ENCODE measurements around the gene ADGRV1. TPM values are rescaled to one million over a fixed set of nuclear protein-coding genes. Genes with fewer than 3 reads are reported as not detected.
"Not testable (repeated sequence)": the region's sequence is repeated elsewhere in the genome, so short reads cannot be mapped to it uniquely, and the experiment has no call there.

ADGRV1 gene
- total RNA-seq, 2 donors from 2014 or later: 0.45 to 0.74 TPM

- H3K9me3 Mint-ChIP-seq: no peaks in the 10 kb centered on the region
- no peak overlapping the region for H3K27ac Mint-ChIP-seq
- no peak for ATAC-seq (replicated peaks)
- no peaks in the 10 kb centered on the region for H3K36me3 Mint-ChIP-seq (ENCODE audit: low read depth)
- H3K27me3 Mint-ChIP-seq: peaks cover 5% of the 10 kb centered on the region
- H3K4me1 Mint-ChIP-seq: no peaks in the 10 kb centered on the region
- no peak overlapping the region for H3K4me3 Mint-ChIP-seq
Measured at GRCh38 chr5:90636948-90637347, 78.4 kb downstream of the ADGRV1 start.

GRCh38 chr5:90637731-90638130, 79.1 kb downstream of the ADGRV1 start:
- Mint-ChIP-seq H3K27me3 (peaks cover 8% of the 10 kb centered on the region), H3K4me1 (no peaks in the 10 kb centered on the region), H3K9me3 (no peaks in the 10 kb centered on the region), H3K4me3 (no peak overlapping the region), H3K36me3 (ENCODE audit: low read depth) (no peaks in the 10 kb centered on the region), H3K27ac (no peak overlapping the region)
- ATAC-seq (replicated peaks): no peak

GRCh38 chr5:90638878-90639277, 80.3 kb downstream of the ADGRV1 start:
- H3K36me3 Mint-ChIP-seq (ENCODE audit: low read depth): no peaks in the 10 kb centered on the region
- H3K27me3 Mint-ChIP-seq: peaks cover 9% of the 10 kb centered on the region

GRCh38 chr5:90640484-90641059, 82.0 kb downstream of the ADGRV1 start:
- H3K9me3 Mint-ChIP-seq: no peaks in the 10 kb centered on the region
- no peak overlapping the region for H3K4me3 Mint-ChIP-seq
- H3K36me3 Mint-ChIP-seq (ENCODE audit: low read depth): no peaks in the 10 kb centered on the region
- H3K27me3 Mint-ChIP-seq: peaks cover 8% of the 10 kb centered on the region
- H3K4me1 Mint-ChIP-seq: no peaks in the 10 kb centered on the region
- no peak overlapping the region for H3K27ac Mint-ChIP-seq
- ATAC-seq (replicated peaks): no peak

More at GRCh38 chr5:90638878-90639277, 80.3 kb downstream of the ADGRV1 start:
- Mint-ChIP-seq H3K27ac (no peak overlapping the region), H3K9me3 (no peaks in the 10 kb centered on the region), H3K4me3 (no peak overlapping the region), H3K4me1 (no peaks in the 10 kb centered on the region)
- ATAC-seq (replicated peaks): no peak

GRCh38 chr5:90641528-90641927, 82.9 kb downstream of the ADGRV1 start:
- Mint-ChIP-seq H3K36me3 (ENCODE audit: low read depth) (no peaks in the 10 kb centered on the region), H3K4me1 (no peaks in the 10 kb centered on the region), H3K27ac (no peak overlapping the region), H3K9me3 (no peaks in the 10 kb centered on the region), H3K4me3 (no peak overlapping the region), H3K27me3 (peaks cover 8% of the 10 kb centered on the region)
- no peak for ATAC-seq (replicated peaks)

GRCh38 chr5:90642706-90643229, 84.2 kb downstream of the ADGRV1 start:
- Mint-ChIP-seq H3K4me1 (no peaks in the 10 kb centered on the region), H3K36me3 (ENCODE audit: low read depth) (no peaks in the 10 kb centered on the region), H3K4me3 (no peak overlapping the region), H3K27me3 (peaks cover 8% of the 10 kb centered on the region), H3K27ac (no peak overlapping the region), H3K9me3 (no peaks in the 10 kb centered on the region)
- ATAC-seq (replicated peaks): no peak

GRCh38 chr5:90644132-90644531, 85.5 kb downstream of the ADGRV1 start:
- Mint-ChIP-seq H3K27ac (no peak overlapping the region), H3K36me3 (ENCODE audit: low read depth) (no peaks in the 10 kb centered on the region), H3K4me3 (no peak overlapping the region), H3K27me3 (peaks cover 8% of the 10 kb centered on the region), H3K9me3 (no peaks in the 10 kb centered on the region), H3K4me1 (no peaks in the 10 kb centered on the region)
- ATAC-seq (replicated peaks): no peak

- Mint-ChIP-seq H3K27me3 (peaks cover 8% of the 10 kb centered on the region), H3K36me3 (ENCODE audit: low read depth) (no peaks in the 10 kb centered on the region), H3K9me3 (no peaks in the 10 kb centered on the region), H3K4me1 (no peaks in the 10 kb centered on the region), H3K4me3 (no peak overlapping the region), H3K27ac (no peak overlapping the region)
- ATAC-seq (replicated peaks): no peak
Measured at GRCh38 chr5:90645024-90645610, 86.5 kb downstream of the ADGRV1 start.

GRCh38 chr5:90650767-90651166, 92.2 kb downstream of the ADGRV1 start:
- H3K36me3 Mint-ChIP-seq (ENCODE audit: low read depth): no peaks in the 10 kb centered on the region
- no peak overlapping the region for H3K4me3 Mint-ChIP-seq
- peaks cover 8% of the 10 kb centered on the region for H3K27me3 Mint-ChIP-seq
- H3K9me3 Mint-ChIP-seq: no peaks in the 10 kb centered on the region
- H3K4me1 Mint-ChIP-seq: no peaks in the 10 kb centered on the region
- no peak overlapping the region for H3K27ac Mint-ChIP-seq
- ATAC-seq (replicated peaks): no peak

- ATAC-seq (replicated peaks): no peak
- no peaks in the 10 kb centered on the region for H3K36me3 Mint-ChIP-seq (ENCODE audit: low read depth)
- no peak overlapping the region for H3K4me3 Mint-ChIP-seq
- H3K27ac Mint-ChIP-seq: no peak overlapping the region
- no peaks in the 10 kb centered on the region for H3K4me1 Mint-ChIP-seq
- H3K27me3 Mint-ChIP-seq: peaks cover 8% of the 10 kb centered on the region
- H3K9me3 Mint-ChIP-seq: no peaks in the 10 kb centered on the region
Measured at GRCh38 chr5:90654215-90654614, 95.6 kb downstream of the ADGRV1 start.

GRCh38 chr5:90655423-90655822, 96.8 kb downstream of the ADGRV1 start:
- Mint-ChIP-seq H3K4me3 (no peak overlapping the region), H3K27ac (no peak overlapping the region), H3K36me3 (ENCODE audit: low read depth) (no peaks in the 10 kb centered on the region), H3K4me1 (no peaks in the 10 kb centered on the region), H3K9me3 (no peaks in the 10 kb centered on the region), H3K27me3 (peaks cover 8% of the 10 kb centered on the region)
- ATAC-seq (replicated peaks): no peak

- peaks cover 4% of the 10 kb centered on the region for H3K27me3 Mint-ChIP-seq
- no peak overlapping the region for H3K4me3 Mint-ChIP-seq
- no peak for ATAC-seq (replicated peaks)
- H3K27ac Mint-ChIP-seq: no peak overlapping the region
- no peaks in the 10 kb centered on the region for H3K36me3 Mint-ChIP-seq (ENCODE audit: low read depth)
- H3K4me1 Mint-ChIP-seq: no peaks in the 10 kb centered on the region
- no peaks in the 10 kb centered on the region for H3K9me3 Mint-ChIP-seq
Measured at GRCh38 chr5:90657030-90657429, 98.4 kb downstream of the ADGRV1 start.

GRCh38 chr5:90657788-90658187, 99.2 kb downstream of the ADGRV1 start:
- Mint-ChIP-seq H3K27me3 (peaks cover 4% of the 10 kb centered on the region), H3K4me3 (no peak overlapping the region), H3K36me3 (ENCODE audit: low read depth) (no peaks in the 10 kb centered on the region), H3K27ac (no peak overlapping the region), H3K4me1 (no peaks in the 10 kb centered on the region), H3K9me3 (no peaks in the 10 kb centered on the region)
- ATAC-seq (replicated peaks): no peak

GRCh38 chr5:90658620-90659019, 100.0 kb downstream of the ADGRV1 start:
- H3K36me3 Mint-ChIP-seq (ENCODE audit: low read depth): no peaks in the 10 kb centered on the region

GRCh38 chr5:90668079-90668565, 109.5 kb downstream of the ADGRV1 start:
- ATAC-seq (replicated peaks); H3K27me3 Mint-ChIP-seq; H3K4me3 Mint-ChIP-seq; H3K36me3 Mint-ChIP-seq (ENCODE audit: low read depth); H3K4me1 Mint-ChIP-seq; H3K9me3 Mint-ChIP-seq; H3K27ac Mint-ChIP-seq: not testable (repeated sequence)

More at GRCh38 chr5:90658620-90659019, 100.0 kb downstream of the ADGRV1 start:
- Mint-ChIP-seq H3K4me3 (no peak overlapping the region), H3K4me1 (no peaks in the 10 kb centered on the region), H3K27me3 (peaks cover 4% of the 10 kb centered on the region), H3K27ac (no peak overlapping the region), H3K9me3 (no peaks in the 10 kb centered on the region)
- no peak for ATAC-seq (replicated peaks)
